GM23338 (cell line): ENCODE measurements around the gene SH3GL2. TPM values are rescaled to one million over a fixed set of nuclear protein-coding genes. Genes with fewer than 3 reads are reported as not detected.

ENCODE experiments used
- ATAC-seq: fragments of 200-7000 bp; cut with Tn5 transposase; 3 replicates; pipeline ENCODE4 v1.9.1; 2020
- DNase-seq: peaks from one replicate; pipeline ENCODE4 v3.0.0-alpha.2; 2015; ENCODE audit warnings: low spot score
- H2AFZ ChIP-seq: fragments of 200-600 bp; sonication (generic); 2 replicates; pipeline ENCODE4 v1.8.0; 2016; ENCODE audit warnings: antibody characterized with exemption, mild to moderate bottlenecking, moderate library complexity
- H3F3A ChIP-seq: fragments of 200-600 bp; sonication (generic); replicated peaks from 2 replicates; pipeline ENCODE4 v1.8.0; 2017; ENCODE audit warnings: antibody characterized with exemption, mixed run types, low read depth
- H3K27ac ChIP-seq: fragments of 200-600 bp; sonication (generic); 2 replicates; pipeline ENCODE4 v1.6.1; 2016; ENCODE audit warnings: low read depth
- H3K27me3 ChIP-seq: fragments of 200-600 bp; sonication (generic); 2 replicates; pipeline ENCODE4 v1.8.0; 2016; ENCODE audit warnings: mild to moderate bottlenecking, mixed run types, moderate library complexity; ENCODE audit not compliant: insufficient read depth
- H3K36me3 ChIP-seq: fragments of 200-600 bp; sonication (generic); 2 replicates; pipeline ENCODE4 v1.8.0; 2016; ENCODE audit warnings: mild to moderate bottlenecking; ENCODE audit not compliant: insufficient read depth
- H3K4me1 ChIP-seq: fragments of 200-600 bp; sonication (generic); 2 replicates; pipeline ENCODE4 v1.8.0; 2016; ENCODE audit warnings: mild to moderate bottlenecking, moderate library complexity; ENCODE audit not compliant: insufficient read depth
- H3K4me2 ChIP-seq: fragments of 200-600 bp; sonication (generic); 2 replicates; pipeline ENCODE4 v1.7.1; 2017; ENCODE audit warnings: mixed run types
- H3K4me3 ChIP-seq: fragments of 200-600 bp; sonication (generic); 2 replicates; pipeline ENCODE4 v1.6.1; 2016; ENCODE audit warnings: mixed run types
- H3K79me2 ChIP-seq: fragments of 200-600 bp; sonication (generic); replicated peaks from 2 replicates; pipeline ENCODE4 v1.8.0; 2017; ENCODE audit warnings: mild to moderate bottlenecking; ENCODE audit not compliant: insufficient read depth
- H3K9me2 ChIP-seq: fragments of 200-600 bp; sonication (generic); 2 replicates; pipeline ENCODE4 v1.8.0; 2017; ENCODE audit not compliant: insufficient read depth
- H4K20me1 ChIP-seq: fragments of 200-600 bp; sonication (generic); replicated peaks from 2 replicates; pipeline ENCODE4 v1.8.0; 2017; ENCODE audit warnings: mild to moderate bottlenecking; ENCODE audit not compliant: insufficient read depth
- H3K27ac Mint-ChIP-seq: 2 replicates; pipeline ENCODE4 v1.8.0; 2020; ENCODE audit warnings: inconsistent platforms, mild to moderate bottlenecking, moderate library complexity, mixed read lengths
- H3K27me3 Mint-ChIP-seq: 3 replicates; pipeline ENCODE4 v1.8.0; 2022; ENCODE audit warnings: low read depth, mild to moderate bottlenecking, moderate library complexity, mixed read lengths, inconsistent platforms; ENCODE audit not compliant: insufficient read depth, poor library complexity
- H3K36me3 Mint-ChIP-seq: 3 replicates; pipeline ENCODE4 v1.8.0; 2021; ENCODE audit warnings: low read depth, mild to moderate bottlenecking, inconsistent platforms, moderate library complexity, mixed read lengths
- H3K4me1 Mint-ChIP-seq: 3 replicates; pipeline ENCODE4 v1.8.0; 2020; ENCODE audit warnings: mild to moderate bottlenecking, inconsistent platforms, mixed read lengths
- H3K4me3 Mint-ChIP-seq: 3 replicates; pipeline ENCODE4 v1.8.0; 2021; ENCODE audit warnings: moderate library complexity, mild to moderate bottlenecking, inconsistent platforms, mixed read lengths
- H3K9me3 Mint-ChIP-seq: 3 replicates; pipeline ENCODE4 v1.8.0; 2020; ENCODE audit warnings: moderate library complexity, mild to moderate bottlenecking, inconsistent platforms, mixed read lengths
- CREB1 ChIP-seq: fragments of 250-450 bp; sonication (Bioruptor Pico); IDR thresholded peaks from 2 replicates; pipeline ENCODE4 v1.5.0; 2020; ENCODE audit warnings: low read depth, mild to moderate bottlenecking, moderate library complexity
- EZH2 ChIP-seq: fragments of 200-600 bp; sonication (generic); IDR thresholded peaks from one replicate; pipeline ENCODE4 v1.8.0; 2017; ENCODE audit warnings: antibody characterized with exemption, mild to moderate bottlenecking, low read depth; ENCODE audit not compliant: unreplicated experiment
- EZH2phosphoT487 ChIP-seq: fragments of 200-600 bp; sonication (generic); IDR thresholded peaks from one replicate; pipeline ENCODE4 v1.8.1; 2018; ENCODE audit warnings: antibody characterized with exemption; ENCODE audit not compliant: unreplicated experiment
- JUNB ChIP-seq: IDR thresholded peaks from one replicate; pipeline ENCODE4 v1.6.1; 2016; ENCODE audit warnings: antibody characterized with exemption; ENCODE audit not compliant: unreplicated experiment
- NANOG ChIP-seq: IDR thresholded peaks from 2 replicates; pipeline ENCODE4 v1.6.1; 2016; ENCODE audit warnings: antibody characterized with exemption, borderline replicate concordance
- POLR2AphosphoS5 ChIP-seq: IDR thresholded peaks from 2 replicates; pipeline ENCODE4 v1.6.1; 2016; ENCODE audit warnings: antibody characterized with exemption, low read depth
- REST ChIP-seq: IDR thresholded peaks from one replicate; pipeline ENCODE4 v1.6.1; 2018; ENCODE audit warnings: antibody characterized with exemption; ENCODE audit not compliant: unreplicated experiment
- STAT1 ChIP-seq: IDR thresholded peaks from one replicate; pipeline ENCODE4 v1.6.1; 2016; ENCODE audit warnings: antibody characterized with exemption; ENCODE audit not compliant: unreplicated experiment
- ZNF114 ChIP-seq: fragments of 250-450 bp; sonication (Bioruptor Pico); IDR thresholded peaks from 2 replicates; pipeline ENCODE4 v1.5.0; 2020; ENCODE audit warnings: mild to moderate bottlenecking, moderate library complexity
- ZNF331 ChIP-seq: fragments of 250-450 bp; sonication (Bioruptor Pico); IDR thresholded peaks from 2 replicates; pipeline ENCODE4 v1.5.0; 2020; ENCODE audit warnings: low read depth, mild to moderate bottlenecking, moderate library complexity
- polyA plus RNA-seq: library from polyadenylated mRNA; unstranded; fragments of >200 nt; fragmentation: Nextera tagmentation; extraction: Ambion mirVana; gene quantifications from 2 replicates; pipeline ENCODE4 v1.2.1, GENCODE V29; 2016
- total RNA-seq: library from RNA; depleted of rRNA; stranded (reverse); fragments of >200 nt; shearing (Covaris generic); gene quantifications from 2 replicates; pipeline ENCODE4 v1.2.3, GENCODE V29; 2014
- TF ChIP-seq, protein P1 (sequence below): fragments of 250-450 bp; sonication (Bioruptor Pico); IDR thresholded peaks from 2 replicates; pipeline ENCODE4 v1.5.0; 2020; ENCODE audit warnings: mild to moderate bottlenecking, moderate library complexity
- TF ChIP-seq, protein P2 (sequence below), 2 experiments: fragments of 200-600 bp in 1 of 2; sonication (generic) in 1 of 2; conservative IDR thresholded peaks; 2 replicates each; pipeline versions ENCODE4 v1.5.1 to v1.6.1; 2016 to 2017; ENCODE audit warnings: antibody characterized with exemption in 2 of 2, low read depth in 2 of 2, mild to moderate bottlenecking in 2 of 2, moderate library complexity in 1 of 2
- TF ChIP-seq, protein P3 (sequence below): IDR thresholded peaks from 2 replicates; pipeline ENCODE4 v1.6.1; 2016; ENCODE audit warnings: antibody characterized with exemption

The SH3GL2 gene
- total and polyA plus RNA-seq, 2 experiments from 2014 or later: 5.9 to 8.6 TPM

DNA sequence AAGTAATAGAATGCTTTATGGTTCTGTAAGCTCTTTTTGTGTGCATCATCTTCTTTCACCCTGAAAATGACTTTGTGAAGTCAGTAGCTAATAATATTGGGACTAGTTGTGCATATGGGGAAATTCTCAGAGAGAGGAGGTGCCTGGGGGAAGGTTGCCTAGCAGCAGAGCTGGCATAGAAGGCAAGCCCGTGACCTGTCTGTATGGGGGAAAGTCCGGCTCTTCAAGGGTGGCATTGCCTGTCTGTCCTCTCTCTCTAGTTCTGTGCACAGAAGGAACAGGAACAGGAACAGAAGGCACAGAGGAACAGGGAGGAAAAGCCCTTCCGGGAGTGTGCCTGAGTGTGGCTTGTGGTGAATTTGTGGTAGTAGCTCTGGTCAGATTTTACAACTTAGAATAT, 33.1 kb downstream of the SH3GL2 start (continued):
- TF ChIP-seq ZNF331 (CRISPR knock-in tag): no peak
- no peak for TF ChIP-seq EZH2phosphoT487
- TF ChIP-seq CREB1 (CRISPR knock-in tag): no peak
- no peak for TF ChIP-seq STAT1

- TF ChIP-seq, protein P1, sequence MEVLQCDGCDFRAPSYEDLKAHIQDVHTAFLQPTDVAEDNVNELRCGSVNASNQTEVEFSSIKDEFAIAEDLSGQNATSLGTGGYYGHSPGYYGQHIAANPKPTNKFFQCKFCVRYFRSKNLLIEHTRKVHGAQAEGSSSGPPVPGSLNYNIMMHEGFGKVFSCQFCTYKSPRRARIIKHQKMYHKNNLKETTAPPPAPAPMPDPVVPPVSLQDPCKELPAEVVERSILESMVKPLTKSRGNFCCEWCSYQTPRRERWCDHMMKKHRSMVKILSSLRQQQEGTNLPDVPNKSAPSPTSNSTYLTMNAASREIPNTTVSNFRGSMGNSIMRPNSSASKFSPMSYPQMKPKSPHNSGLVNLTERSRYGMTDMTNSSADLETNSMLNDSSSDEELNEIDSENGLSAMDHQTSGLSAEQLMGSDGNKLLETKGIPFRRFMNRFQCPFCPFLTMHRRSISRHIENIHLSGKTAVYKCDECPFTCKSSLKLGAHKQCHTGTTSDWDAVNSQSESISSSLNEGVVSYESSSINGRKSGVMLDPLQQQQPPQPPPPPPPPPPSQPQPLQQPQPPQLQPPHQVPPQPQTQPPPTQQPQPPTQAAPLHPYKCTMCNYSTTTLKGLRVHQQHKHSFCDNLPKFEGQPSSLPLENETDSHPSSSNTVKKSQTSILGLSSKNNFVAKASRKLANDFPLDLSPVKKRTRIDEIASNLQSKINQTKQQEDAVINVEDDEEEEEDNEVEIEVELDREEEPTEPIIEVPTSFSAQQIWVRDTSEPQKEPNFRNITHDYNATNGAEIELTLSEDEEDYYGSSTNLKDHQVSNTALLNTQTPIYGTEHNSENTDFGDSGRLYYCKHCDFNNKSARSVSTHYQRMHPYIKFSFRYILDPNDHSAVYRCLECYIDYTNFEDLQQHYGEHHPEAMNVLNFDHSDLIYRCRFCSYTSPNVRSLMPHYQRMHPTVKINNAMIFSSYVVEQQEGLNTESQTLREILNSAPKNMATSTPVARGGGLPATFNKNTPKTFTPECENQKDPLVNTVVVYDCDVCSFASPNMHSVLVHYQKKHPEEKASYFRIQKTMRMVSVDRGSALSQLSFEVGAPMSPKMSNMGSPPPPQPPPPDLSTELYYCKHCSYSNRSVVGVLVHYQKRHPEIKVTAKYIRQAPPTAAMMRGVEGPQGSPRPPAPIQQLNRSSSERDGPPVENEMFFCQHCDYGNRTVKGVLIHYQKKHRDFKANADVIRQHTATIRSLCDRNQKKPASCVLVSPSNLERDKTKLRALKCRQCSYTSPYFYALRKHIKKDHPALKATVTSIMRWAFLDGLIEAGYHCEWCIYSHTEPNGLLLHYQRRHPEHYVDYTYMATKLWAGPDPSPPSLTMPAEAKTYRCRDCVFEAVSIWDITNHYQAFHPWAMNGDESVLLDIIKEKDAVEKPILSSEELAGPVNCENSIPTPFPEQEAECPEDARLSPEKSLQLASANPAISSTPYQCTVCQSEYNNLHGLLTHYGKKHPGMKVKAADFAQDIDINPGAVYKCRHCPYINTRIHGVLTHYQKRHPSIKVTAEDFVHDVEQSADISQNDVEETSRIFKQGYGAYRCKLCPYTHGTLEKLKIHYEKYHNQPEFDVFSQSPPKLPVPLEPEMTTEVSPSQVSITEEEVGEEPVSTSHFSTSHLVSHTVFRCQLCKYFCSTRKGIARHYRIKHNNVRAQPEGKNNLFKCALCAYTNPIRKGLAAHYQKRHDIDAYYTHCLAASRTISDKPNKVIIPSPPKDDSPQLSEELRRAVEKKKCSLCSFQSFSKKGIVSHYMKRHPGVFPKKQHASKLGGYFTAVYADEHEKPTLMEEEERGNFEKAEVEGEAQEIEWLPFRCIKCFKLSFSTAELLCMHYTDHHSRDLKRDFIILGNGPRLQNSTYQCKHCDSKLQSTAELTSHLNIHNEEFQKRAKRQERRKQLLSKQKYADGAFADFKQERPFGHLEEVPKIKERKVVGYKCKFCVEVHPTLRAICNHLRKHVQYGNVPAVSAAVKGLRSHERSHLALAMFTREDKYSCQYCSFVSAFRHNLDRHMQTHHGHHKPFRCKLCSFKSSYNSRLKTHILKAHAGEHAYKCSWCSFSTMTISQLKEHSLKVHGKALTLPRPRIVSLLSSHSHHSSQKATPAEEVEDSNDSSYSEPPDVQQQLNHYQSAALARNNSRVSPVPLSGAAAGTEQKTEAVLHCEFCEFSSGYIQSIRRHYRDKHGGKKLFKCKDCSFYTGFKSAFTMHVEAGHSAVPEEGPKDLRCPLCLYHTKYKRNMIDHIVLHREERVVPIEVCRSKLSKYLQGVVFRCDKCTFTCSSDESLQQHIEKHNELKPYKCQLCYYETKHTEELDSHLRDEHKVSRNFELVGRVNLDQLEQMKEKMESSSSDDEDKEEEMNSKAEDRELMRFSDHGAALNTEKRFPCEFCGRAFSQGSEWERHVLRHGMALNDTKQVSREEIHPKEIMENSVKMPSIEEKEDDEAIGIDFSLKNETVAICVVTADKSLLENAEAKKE (CRISPR knock-in tag): no peak
- TF ChIP-seq EZH2phosphoT487 (no peak), JUNB (no peak), ZNF114 (CRISPR knock-in tag) (no peak), EZH2 (no peak), REST (no peak), ZNF331 (CRISPR knock-in tag) (no peak), STAT1 (no peak), NANOG (no peak), CREB1 (CRISPR knock-in tag) (no peak), POLR2AphosphoS5 (no peak)
- TF ChIP-seq, protein P2, sequence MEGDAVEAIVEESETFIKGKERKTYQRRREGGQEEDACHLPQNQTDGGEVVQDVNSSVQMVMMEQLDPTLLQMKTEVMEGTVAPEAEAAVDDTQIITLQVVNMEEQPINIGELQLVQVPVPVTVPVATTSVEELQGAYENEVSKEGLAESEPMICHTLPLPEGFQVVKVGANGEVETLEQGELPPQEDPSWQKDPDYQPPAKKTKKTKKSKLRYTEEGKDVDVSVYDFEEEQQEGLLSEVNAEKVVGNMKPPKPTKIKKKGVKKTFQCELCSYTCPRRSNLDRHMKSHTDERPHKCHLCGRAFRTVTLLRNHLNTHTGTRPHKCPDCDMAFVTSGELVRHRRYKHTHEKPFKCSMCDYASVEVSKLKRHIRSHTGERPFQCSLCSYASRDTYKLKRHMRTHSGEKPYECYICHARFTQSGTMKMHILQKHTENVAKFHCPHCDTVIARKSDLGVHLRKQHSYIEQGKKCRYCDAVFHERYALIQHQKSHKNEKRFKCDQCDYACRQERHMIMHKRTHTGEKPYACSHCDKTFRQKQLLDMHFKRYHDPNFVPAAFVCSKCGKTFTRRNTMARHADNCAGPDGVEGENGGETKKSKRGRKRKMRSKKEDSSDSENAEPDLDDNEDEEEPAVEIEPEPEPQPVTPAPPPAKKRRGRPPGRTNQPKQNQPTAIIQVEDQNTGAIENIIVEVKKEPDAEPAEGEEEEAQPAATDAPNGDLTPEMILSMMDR (conservative IDR thresholded peaks at IDR 0.05; ENCODE audit: low read depth in 2 of 2): no peak
- TF ChIP-seq, protein P3, sequence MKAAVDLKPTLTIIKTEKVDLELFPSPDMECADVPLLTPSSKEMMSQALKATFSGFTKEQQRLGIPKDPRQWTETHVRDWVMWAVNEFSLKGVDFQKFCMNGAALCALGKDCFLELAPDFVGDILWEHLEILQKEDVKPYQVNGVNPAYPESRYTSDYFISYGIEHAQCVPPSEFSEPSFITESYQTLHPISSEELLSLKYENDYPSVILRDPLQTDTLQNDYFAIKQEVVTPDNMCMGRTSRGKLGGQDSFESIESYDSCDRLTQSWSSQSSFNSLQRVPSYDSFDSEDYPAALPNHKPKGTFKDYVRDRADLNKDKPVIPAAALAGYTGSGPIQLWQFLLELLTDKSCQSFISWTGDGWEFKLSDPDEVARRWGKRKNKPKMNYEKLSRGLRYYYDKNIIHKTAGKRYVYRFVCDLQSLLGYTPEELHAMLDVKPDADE: no peak
- peaks cover 16% of the 10 kb centered on the region; the same call in 2 of the 3 replicates for H3K4me1 Mint-ChIP-seq
- no peak for ATAC-seq
These were observed 34.9 kb downstream of the SH3GL2 start for GRCh38 chr9:17613758-17614157.

More at GRCh38 chr9:17613758-17614157, 34.9 kb downstream of the SH3GL2 start:
- Mint-ChIP-seq H3K27ac (peak overlapping the region; percentile 58), H3K36me3 (no peaks in the 10 kb centered on the region), H3K27me3 (no peaks in the 10 kb centered on the region), H3K9me3 (no peaks in the 10 kb centered on the region), H3K4me3 (no peak overlapping the region)
- Histone ChIP-seq H3K79me2 (no peaks in the 10 kb centered on the region), H3K36me3 (no peaks in the 10 kb centered on the region), H2AFZ (no peak overlapping the region), H4K20me1 (no peaks in the 10 kb centered on the region), H3K4me2 (no peak overlapping the region), H3F3A (no peaks in the 10 kb centered on the region), H3K4me1 (peaks cover 10% of the 10 kb centered on the region; the same call in 1 of the 2 replicates), H3K27ac (no peak overlapping the region), H3K4me3 (no peak overlapping the region), H3K9me2 (no peaks in the 10 kb centered on the region), H3K27me3 (no peaks in the 10 kb centered on the region)
- no peak for DNase-seq
